Measurements from ENCODE around the gene KLK5.
"Not testable (repeated sequence)": the region's sequence is repeated elsewhere in the genome, so short reads cannot be mapped to it uniquely, and the experiment has no call there.

Gene KLK5

DNA sequence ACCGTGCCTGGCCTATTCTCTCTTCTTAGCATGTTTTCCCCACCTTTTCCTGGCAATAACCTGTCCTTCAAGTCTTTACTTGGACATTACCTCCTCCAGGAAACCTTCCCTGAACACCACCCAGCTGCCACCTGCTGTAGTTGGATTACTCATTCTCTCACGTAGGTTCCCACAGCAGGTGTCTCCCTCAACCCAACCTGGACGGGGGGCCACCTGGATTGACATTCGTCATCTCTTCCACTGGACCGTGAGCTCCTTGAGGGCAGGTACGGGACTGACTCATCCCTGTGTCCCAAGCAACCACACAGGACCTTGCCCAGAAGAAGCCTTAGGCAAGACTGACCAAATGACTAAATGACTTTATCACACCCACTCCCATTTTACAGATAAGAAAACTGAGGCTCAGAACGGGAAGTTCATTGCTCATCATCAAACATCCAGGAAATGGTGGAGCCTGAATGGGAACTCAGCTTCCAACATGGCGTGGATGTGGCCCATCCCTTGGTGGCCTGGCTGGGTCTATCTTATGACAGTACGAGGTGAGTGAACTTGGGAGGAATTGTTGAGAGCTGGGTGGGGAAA lies 20.0 kb upstream of the KLK5 start:
- DNase-seq (ENCODE audit: low read depth): no peak
- H3K4me3 ChIP-seq (ENCODE audit: control insufficient read depth, low read depth, low read length): no peak overlapping the region
- TF ChIP-seq, protein P1, sequence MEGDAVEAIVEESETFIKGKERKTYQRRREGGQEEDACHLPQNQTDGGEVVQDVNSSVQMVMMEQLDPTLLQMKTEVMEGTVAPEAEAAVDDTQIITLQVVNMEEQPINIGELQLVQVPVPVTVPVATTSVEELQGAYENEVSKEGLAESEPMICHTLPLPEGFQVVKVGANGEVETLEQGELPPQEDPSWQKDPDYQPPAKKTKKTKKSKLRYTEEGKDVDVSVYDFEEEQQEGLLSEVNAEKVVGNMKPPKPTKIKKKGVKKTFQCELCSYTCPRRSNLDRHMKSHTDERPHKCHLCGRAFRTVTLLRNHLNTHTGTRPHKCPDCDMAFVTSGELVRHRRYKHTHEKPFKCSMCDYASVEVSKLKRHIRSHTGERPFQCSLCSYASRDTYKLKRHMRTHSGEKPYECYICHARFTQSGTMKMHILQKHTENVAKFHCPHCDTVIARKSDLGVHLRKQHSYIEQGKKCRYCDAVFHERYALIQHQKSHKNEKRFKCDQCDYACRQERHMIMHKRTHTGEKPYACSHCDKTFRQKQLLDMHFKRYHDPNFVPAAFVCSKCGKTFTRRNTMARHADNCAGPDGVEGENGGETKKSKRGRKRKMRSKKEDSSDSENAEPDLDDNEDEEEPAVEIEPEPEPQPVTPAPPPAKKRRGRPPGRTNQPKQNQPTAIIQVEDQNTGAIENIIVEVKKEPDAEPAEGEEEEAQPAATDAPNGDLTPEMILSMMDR (IDR thresholded peaks at IDR 0.05; ENCODE audit: control insufficient read depth, insufficient read depth, low read depth, low read length, missing control alignments): no peak

DNA sequence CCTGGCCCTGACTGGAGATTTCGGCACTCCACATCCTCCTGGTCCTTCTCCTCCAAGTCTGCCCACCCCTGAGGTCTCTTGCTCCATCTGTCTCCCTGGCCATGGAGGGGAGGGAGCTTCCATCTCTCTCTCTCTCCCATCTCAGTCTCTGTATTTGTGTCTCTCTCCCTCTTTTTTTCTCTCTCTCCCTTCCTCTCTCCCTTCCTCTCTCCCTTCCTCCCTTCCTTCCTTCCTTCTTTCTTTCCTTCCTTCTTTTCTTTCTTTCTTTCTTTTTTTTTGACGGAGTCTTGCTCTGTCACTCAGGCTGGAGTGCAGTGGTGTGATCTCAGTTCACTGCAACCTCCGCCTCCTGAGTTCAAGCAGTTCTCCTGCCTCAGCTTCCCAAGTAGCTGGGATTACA lies 17.0 kb upstream of the KLK5 start:
- H3K4me3 ChIP-seq (ENCODE audit: control insufficient read depth, low read depth, low read length); DNase-seq (ENCODE audit: low read depth): not testable (repeated sequence)

DNA sequence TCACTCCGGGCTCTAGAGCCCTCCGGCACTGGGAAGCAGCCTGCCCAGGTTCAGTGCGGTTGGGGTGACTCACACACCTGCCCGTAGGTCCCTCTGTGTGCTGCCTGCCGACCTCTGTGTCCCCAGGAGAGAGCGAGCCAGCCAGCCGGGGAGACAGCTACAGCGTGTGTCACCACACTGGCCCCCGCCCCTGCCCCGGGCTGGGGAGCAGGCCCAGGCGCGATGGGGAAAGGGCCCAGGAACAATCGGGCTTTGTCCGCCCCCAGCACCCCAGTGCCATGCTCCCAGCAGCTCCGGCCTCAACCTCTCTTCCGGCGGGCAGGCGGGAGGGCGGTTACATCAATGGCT lies 16.5 kb upstream of the KLK5 start, which contains the start of gene KLK6:
KLK6 (minus strand) TSS at position 179 of the 348 bp plus-strand sequence. CDS start 1,487 bp downstream, outside the sequence.
- H3K4me3 ChIP-seq (ENCODE audit: control insufficient read depth, low read depth, low read length): no peak within 1 kb of the TSS
- DNase-seq (ENCODE audit: low read depth): no peak
- TF ChIP-seq, protein P1 (IDR thresholded peaks at IDR 0.05; ENCODE audit: control insufficient read depth, insufficient read depth, low read depth, low read length, missing control alignments): no peak

DNA sequence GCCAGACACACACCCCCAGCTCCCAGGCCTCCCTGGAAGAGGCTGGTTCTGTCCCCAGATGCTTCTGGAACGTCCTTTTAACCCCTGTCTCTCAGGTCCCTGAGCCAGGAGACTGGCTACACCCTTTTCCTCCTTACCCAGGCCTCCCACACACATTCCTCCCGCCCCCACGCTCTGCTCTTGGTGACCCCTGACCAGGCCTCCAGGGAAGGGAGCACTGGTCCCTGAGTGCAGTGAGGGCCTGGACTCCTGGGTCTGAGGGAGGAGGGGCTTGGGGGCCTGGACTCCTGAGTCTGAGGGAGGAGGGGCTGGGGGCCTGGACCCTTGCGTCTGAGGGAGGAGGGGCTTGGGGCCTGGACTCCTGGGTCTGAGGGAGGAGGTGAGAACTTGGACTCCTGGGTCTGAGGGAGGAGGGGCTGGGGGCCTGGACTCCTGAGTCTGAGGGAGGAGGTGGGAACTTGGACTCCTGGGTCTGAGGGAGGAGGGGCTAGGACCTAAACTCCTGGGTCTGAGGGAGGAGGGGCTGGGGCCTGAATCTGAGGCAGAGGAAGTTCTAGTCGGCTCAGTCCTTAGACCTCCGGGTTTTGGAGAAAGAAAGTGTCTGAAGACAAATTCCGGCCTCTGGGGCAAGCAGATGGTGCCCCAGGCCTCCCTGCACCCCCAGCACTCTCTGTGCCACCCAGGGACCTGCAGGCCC lies 16.0 kb upstream of the KLK5 start:
- DNase-seq (ENCODE audit: low read depth): no peak
- TF ChIP-seq, protein P1 (IDR thresholded peaks at IDR 0.05; ENCODE audit: control insufficient read depth, insufficient read depth, low read depth, low read length, missing control alignments): no peak
- H3K4me3 ChIP-seq (ENCODE audit: control insufficient read depth, low read depth, low read length): no peak overlapping the region

DNA sequence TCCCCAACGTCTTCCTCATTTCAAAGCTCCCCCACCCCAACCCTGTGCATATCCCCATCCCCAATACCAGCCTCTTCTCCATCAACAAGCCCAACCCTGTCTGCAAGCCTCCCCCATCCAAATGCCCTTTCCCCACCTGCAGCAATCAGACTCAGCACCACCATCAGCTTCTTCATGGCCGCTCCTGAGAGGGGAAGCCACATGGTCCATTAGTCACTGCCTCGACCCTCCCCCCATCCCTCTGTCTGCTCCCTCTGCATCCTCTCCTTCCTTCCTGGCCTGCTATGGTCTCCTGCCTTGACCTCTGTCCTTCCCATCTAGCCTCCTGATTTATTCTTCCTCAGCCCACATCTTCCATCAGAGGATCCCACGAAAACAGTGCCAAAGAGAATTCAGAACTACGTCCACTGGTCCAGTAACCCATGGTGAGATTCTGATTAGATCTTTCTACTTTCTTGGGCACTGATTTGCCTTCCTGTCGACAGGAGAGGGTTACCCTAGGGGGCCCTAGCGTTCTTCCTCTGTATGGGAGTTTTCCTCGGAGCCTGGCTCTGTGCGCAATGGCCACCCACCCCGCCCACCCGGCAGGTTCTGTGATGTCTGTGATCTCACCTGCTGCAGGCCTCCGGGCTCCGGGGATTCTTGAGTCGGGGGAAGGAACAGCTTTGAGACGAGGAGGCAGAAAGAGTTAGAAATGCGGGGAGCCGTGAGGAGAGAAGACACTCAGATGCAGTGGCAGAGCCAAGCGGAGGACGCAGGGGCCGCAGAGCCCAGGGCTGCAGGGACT lies 15.3 kb upstream of the KLK5 start:
- TF ChIP-seq, protein P1 (IDR thresholded peaks at IDR 0.05; ENCODE audit: control insufficient read depth, insufficient read depth, low read depth, low read length, missing control alignments): no peak
- no peak overlapping the region for H3K4me3 ChIP-seq (ENCODE audit: control insufficient read depth, low read depth, low read length)
- no peak for DNase-seq (ENCODE audit: low read depth)

DNA sequence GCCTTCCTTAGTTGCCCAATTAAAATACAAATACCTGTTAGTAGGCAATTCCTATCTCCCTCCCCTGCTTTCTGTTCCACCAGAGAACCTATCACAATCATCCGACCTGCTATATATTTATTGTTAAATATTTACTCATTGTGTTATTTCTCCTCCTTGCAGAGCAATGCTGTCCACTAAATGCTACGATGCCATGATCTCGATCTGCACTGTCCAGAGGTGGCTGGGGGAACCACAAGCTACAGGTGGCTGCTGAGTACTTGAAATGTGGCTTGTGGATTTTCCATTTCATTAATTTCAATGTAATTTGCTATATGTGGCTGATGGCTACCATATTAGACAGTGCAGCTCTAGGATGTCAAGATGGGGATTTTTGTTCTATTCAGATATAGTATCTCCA lies 11.4 kb upstream of the KLK5 start:
- no peak for DNase-seq (ENCODE audit: low read depth)
- H3K4me3 ChIP-seq (ENCODE audit: control insufficient read depth, low read depth, low read length): no peak overlapping the region
- TF ChIP-seq, protein P1 (IDR thresholded peaks at IDR 0.05; ENCODE audit: control insufficient read depth, insufficient read depth, low read depth, low read length, missing control alignments): no peak

DNA sequence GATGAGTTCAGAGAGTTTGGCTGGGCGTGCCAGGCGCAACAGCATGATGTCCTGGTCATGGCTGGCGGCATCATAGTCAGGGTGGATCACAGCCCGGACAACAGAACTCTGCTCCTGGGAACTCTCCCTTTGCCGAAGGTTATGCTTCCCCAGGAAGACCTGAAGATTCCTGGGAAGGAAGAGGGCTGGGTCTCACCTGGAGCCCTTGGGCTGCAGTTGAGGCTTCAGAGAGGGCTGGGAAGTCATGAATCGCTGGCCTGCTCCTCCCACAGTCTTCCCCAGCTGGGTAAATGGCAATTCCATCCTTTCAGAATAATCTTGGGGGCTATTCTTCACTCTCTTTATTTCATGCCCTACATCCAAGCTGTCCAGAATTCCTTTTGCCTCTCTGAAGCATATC lies 10.5 kb upstream of the KLK5 start:
- TF ChIP-seq, protein P1 (IDR thresholded peaks at IDR 0.05; ENCODE audit: control insufficient read depth, insufficient read depth, low read depth, low read length, missing control alignments): no peak
- no peak overlapping the region for H3K4me3 ChIP-seq (ENCODE audit: control insufficient read depth, low read depth, low read length)
- no peak for DNase-seq (ENCODE audit: low read depth)
